SK-N-SH (cell line): ENCODE data around the gene SHPK. TPM values are rescaled to one million over a fixed set of nuclear protein-coding genes. Genes with fewer than 3 reads are reported as not detected.

ENCODE experiments used
- CTCF ChIA-PET: fragments of 300-600, 350-600 bp; formaldehyde crosslinking; extraction: SDS; loops from one replicate; lab custom pipeline; 2021; lab: Yijun Ruan, JAX
- POLR2A ChIA-PET: fragments of 350-600 bp; sonication (Branson Sonifier 250); formaldehyde crosslinking; extraction: SDS; loops from one replicate; lab custom pipeline; 2020; ENCODE audit warnings: antibody characterized with exemption, inconsistent platforms; lab: Yijun Ruan, JAX
- DNase-seq: peaks from one replicate; pipeline ENCODE4 v3.0.0; 2012
- H2AFZ ChIP-seq: fragments of 200-600 bp; sonication (generic); 2 replicates; pipeline ENCODE4 v1.8.1; 2016; ENCODE audit warnings: antibody characterized with exemption, mild to moderate bottlenecking, low read depth
- H3F3A ChIP-seq: fragments of 200-600 bp; sonication (generic); replicated peaks from 2 replicates; pipeline ENCODE3; 2016; ENCODE audit warnings: antibody characterized with exemption, mild to moderate bottlenecking; ENCODE audit not compliant: insufficient read depth
- H3K27ac ChIP-seq, 2 experiments: fragments of 200-500 bp in 1 of 2; fragments of 200-600 bp in 1 of 2; sonication (Bioruptor generic) in 1 of 2; sonication (generic), shearing (Covaris generic) in 1 of 2; 2 replicates each; pipeline versions ENCODE4 v1.5.1 to v1.6.1; 2014 to 2016; ENCODE audit warnings: low read depth in 2 of 2, inconsistent platforms in 1 of 2, low read length in 1 of 2, mild to moderate bottlenecking in 1 of 2, mixed read lengths in 1 of 2
- H3K27me3 ChIP-seq: fragments of 200-600 bp; sonication (generic), shearing (Covaris generic); 2 replicates; pipeline ENCODE4 v1.6.1; 2016; ENCODE audit warnings: mixed run types; ENCODE audit not compliant: insufficient read depth
- H3K36me3 ChIP-seq, 2 experiments: fragments of 200-500 bp in 1 of 2; fragments of 200-600 bp in 1 of 2; sonication (Bioruptor generic) in 1 of 2; sonication (generic) in 1 of 2; replicated peaks in 1 of 2; 2 replicates each; pipeline versions ENCODE3 to v1.5.1; 2014 to 2016; ENCODE audit warnings: low read length in 1 of 2, mild to moderate bottlenecking in 1 of 2; ENCODE audit not compliant: insufficient read depth in 2 of 2, control insufficient read depth in 1 of 2
- H3K4me1 ChIP-seq, 2 experiments: fragments of 200-500 bp in 1 of 2; fragments of 200-600 bp in 1 of 2; sonication (Bioruptor generic) in 1 of 2; sonication (generic), shearing (Covaris generic) in 1 of 2; 2 replicates each; pipeline versions ENCODE4 v1.5.1 to v1.6.1; 2014 to 2016; ENCODE audit warnings: low read depth in 1 of 2, low read length in 1 of 2, mixed run types in 1 of 2; ENCODE audit not compliant: insufficient read depth in 2 of 2, control insufficient read depth in 1 of 2
- H3K4me2 ChIP-seq: fragments of 200-600 bp; sonication (generic), shearing (Covaris generic); 2 replicates; pipeline ENCODE4 v1.6.1; 2017; ENCODE audit warnings: mixed run types
- H3K4me3 ChIP-seq, 2 experiments: fragments of 200-500 bp in 1 of 2; fragments of 200-600 bp in 1 of 2; sonication (Bioruptor generic) in 1 of 2; sonication (generic), shearing (Covaris generic) in 1 of 2; 2 replicates each; pipeline versions ENCODE4 v1.5.1 to v1.8.1; 2014 to 2016; ENCODE audit warnings: low read depth in 2 of 2, inconsistent platforms in 1 of 2, low read length in 1 of 2, mild to moderate bottlenecking in 1 of 2, mixed read lengths in 1 of 2, moderate library complexity in 1 of 2
- H3K79me2 ChIP-seq: fragments of 200-600 bp; sonication (generic); 2 replicates; pipeline ENCODE4 v1.8.1; 2017; ENCODE audit warnings: mild to moderate bottlenecking; ENCODE audit not compliant: insufficient read depth
- H3K9ac ChIP-seq: fragments of 200-600 bp; sonication (generic); 2 replicates; pipeline ENCODE4 v1.6.1; 2017; ENCODE audit warnings: mixed run types
- H3K9me2 ChIP-seq: fragments of 200-600 bp; sonication (generic); 2 replicates; pipeline ENCODE4 v1.6.1; 2017; ENCODE audit warnings: mixed run types
- H3K9me3 ChIP-seq: fragments of 200-600 bp; sonication (generic); 2 replicates; pipeline ENCODE4 v1.6.1; 2017; ENCODE audit warnings: mixed run types, mild to moderate bottlenecking, moderate library complexity
- H4K20me1 ChIP-seq: fragments of 200-600 bp; sonication (generic); 2 replicates; pipeline ENCODE4 v1.6.1; 2017; ENCODE audit warnings: mild to moderate bottlenecking, mixed run types; ENCODE audit not compliant: insufficient read depth
- ELF1 ChIP-seq: IDR thresholded peaks from 2 replicates; pipeline ENCODE4 v1.4.0; 2012
- EP300 ChIP-seq, 2 experiments: IDR thresholded peaks; 2 replicates each; pipeline versions ENCODE4 v1.4.0 to v1.6.1; 2012; ENCODE audit warnings: borderline replicate concordance in 1 of 2, low read depth in 1 of 2, low read length in 1 of 2
- GABPA ChIP-seq: IDR thresholded peaks from 2 replicates; pipeline ENCODE4 v1.4.0; 2012; ENCODE audit warnings: low read depth, mild to moderate bottlenecking
- JUND ChIP-seq: IDR thresholded peaks from 2 replicates; pipeline ENCODE4 v1.4.0; 2012
- MEF2A ChIP-seq: IDR thresholded peaks from 2 replicates; pipeline ENCODE4 v1.4.0; 2012; ENCODE audit warnings: low read depth, borderline replicate concordance
- MXI1 ChIP-seq: IDR thresholded peaks from 2 replicates; pipeline ENCODE4 v1.6.1; 2012; ENCODE audit warnings: mild to moderate bottlenecking, low read depth, low read length, improper control_type of control experiment
- NFIC ChIP-seq: IDR thresholded peaks from 2 replicates; pipeline ENCODE4 v1.4.0; 2012; ENCODE audit warnings: borderline replicate concordance
- POLR2AphosphoS5 ChIP-seq: IDR thresholded peaks from 2 replicates; pipeline ENCODE4 v1.6.1; 2012; ENCODE audit warnings: low read depth, low read length
- REST ChIP-seq: IDR thresholded peaks from 2 replicates; pipeline ENCODE4 v1.6.1; 2012; ENCODE audit warnings: mild to moderate bottlenecking, low read depth, low read length, moderate library complexity
- RFX5 ChIP-seq: IDR thresholded peaks from 2 replicates; pipeline ENCODE4 v1.6.1; 2012; ENCODE audit warnings: mild to moderate bottlenecking, improper control_type of control experiment, low read length
- RXRA ChIP-seq: IDR thresholded peaks from 2 replicates; pipeline ENCODE4 v1.4.0; 2012; ENCODE audit warnings: low read depth, mild to moderate bottlenecking, borderline replicate concordance
- SMC3 ChIP-seq: IDR thresholded peaks from 2 replicates; pipeline ENCODE4 v1.6.1; 2012; ENCODE audit warnings: low read depth, low read length, improper control_type of control experiment
- TAF1 ChIP-seq: IDR thresholded peaks from 2 replicates; pipeline ENCODE4 v1.6.1; 2012; ENCODE audit warnings: low read depth, mild to moderate bottlenecking, low read length, moderate library complexity, borderline replicate concordance
- TEAD4 ChIP-seq: IDR thresholded peaks from 2 replicates; pipeline ENCODE4 v1.4.0; 2012; ENCODE audit warnings: mild to moderate bottlenecking, borderline replicate concordance; ENCODE audit not compliant: insufficient read depth
- USF2 ChIP-seq: fragments of 150-350 bp; IDR thresholded peaks from 2 replicates; pipeline ENCODE4 v1.6.1; 2017; ENCODE audit warnings: antibody characterized with exemption, low read length, low read depth, borderline replicate concordance
- WGBS: methylation state at CpG from one replicate; pipeline ENCODE4 v1.1.6; 2017; ENCODE audit warnings: low lambda C conversion rate; 5-methylcytosine and 5-hydroxymethylcytosine counted together
- polyA plus RNA-seq, 3 experiments: library from polyadenylated mRNA; depleted of rRNA; stranded (reverse); fragments of >200 nt; gene quantifications; 2 replicates each; pipeline ENCODE4 v1.2.3, GENCODE V29; 2012
- TF ChIP-seq, protein P1 (sequence below): fragments of 200-600 bp; sonication (generic); IDR thresholded peaks from 2 replicates; pipeline ENCODE4 v1.6.1; 2017; ENCODE audit warnings: antibody characterized with exemption, mild to moderate bottlenecking, moderate library complexity
- TF ChIP-seq, protein P2 (sequence below): IDR thresholded peaks from 2 replicates; pipeline ENCODE4 v1.4.0; 2012; ENCODE audit warnings: low read depth, borderline replicate concordance

The SHPK gene
- polyA plus RNA-seq, 1 of the 3 experiments (the other 2 are of a cell fraction): 9.0 TPM

DNA sequence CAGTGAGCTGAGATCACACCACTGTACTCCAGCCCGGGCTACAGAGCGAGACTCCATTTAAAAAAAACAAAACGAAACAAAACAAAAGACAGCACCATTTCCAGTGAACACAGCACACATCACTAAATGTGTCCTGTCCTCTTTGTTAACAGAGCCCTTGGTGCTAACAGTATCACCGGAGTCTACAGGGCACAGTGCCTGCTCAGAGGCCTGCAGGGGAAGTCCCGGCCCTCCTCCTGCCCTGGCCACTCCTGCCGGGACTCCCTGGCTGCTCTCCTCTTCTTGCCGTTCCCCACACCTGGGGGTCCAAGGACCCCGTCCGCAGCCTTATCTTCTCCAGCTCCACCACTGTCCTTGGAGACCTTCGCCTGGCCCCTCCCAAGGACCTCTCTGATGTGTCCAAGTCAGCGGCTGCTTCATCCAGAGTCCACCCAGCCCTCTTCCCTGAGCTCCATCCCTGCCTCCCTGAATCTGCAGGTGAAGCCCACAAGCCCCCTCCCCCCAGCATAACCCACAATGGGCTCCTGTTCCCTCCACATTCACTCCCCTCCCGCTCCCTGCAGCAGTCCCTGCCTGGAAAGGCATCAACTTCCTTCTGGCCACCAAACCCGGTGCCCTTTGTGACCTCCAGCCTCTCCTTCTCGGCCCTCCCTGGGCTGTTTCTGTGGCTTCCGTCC is 35.4 kb downstream of the SHPK start:
- Histone ChIP-seq H3K79me2 (no peaks in the 10 kb centered on the region), H3K4me2 (no peak overlapping the region), H2AFZ (no peak overlapping the region), H3K27me3 (no peaks in the 10 kb centered on the region), H4K20me1 (no peaks in the 10 kb centered on the region), H3K4me1 (peaks cover 0 to 9% of the 10 kb centered on the region in 2 experiments; a peak in 2 of 4 replicates), H3K9me3 (no peaks in the 10 kb centered on the region), H3K36me3 (no peaks in the 10 kb centered on the region), H3F3A (no peaks in the 10 kb centered on the region), H3K9ac (no peak overlapping the region), H3K4me3 (no peak overlapping the region), H3K9me2 (no peaks in the 10 kb centered on the region), H3K27ac (no peak overlapping the region)
- POLR2A ChIA-PET: no interaction called here
- CTCF ChIA-PET: interaction anchor here (0.6 to 2.6 kb wide), 2 partner anchors 44 to 588 kb away, joined by 3 to 6 read pairs; no protein-coding TSS in a partner anchor
- DNase-seq: no peak
- WGBS: 94% methylated on average over 15 of the region's 15 CpGs
- no peak for TF ChIP-seq EP300 (IDR thresholded peaks at IDR 0.05; ENCODE audit: borderline replicate concordance in 1 of 2, low read depth in 1 of 2, low read length in 1 of 2)
- TF ChIP-seq, protein P1, sequence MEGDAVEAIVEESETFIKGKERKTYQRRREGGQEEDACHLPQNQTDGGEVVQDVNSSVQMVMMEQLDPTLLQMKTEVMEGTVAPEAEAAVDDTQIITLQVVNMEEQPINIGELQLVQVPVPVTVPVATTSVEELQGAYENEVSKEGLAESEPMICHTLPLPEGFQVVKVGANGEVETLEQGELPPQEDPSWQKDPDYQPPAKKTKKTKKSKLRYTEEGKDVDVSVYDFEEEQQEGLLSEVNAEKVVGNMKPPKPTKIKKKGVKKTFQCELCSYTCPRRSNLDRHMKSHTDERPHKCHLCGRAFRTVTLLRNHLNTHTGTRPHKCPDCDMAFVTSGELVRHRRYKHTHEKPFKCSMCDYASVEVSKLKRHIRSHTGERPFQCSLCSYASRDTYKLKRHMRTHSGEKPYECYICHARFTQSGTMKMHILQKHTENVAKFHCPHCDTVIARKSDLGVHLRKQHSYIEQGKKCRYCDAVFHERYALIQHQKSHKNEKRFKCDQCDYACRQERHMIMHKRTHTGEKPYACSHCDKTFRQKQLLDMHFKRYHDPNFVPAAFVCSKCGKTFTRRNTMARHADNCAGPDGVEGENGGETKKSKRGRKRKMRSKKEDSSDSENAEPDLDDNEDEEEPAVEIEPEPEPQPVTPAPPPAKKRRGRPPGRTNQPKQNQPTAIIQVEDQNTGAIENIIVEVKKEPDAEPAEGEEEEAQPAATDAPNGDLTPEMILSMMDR: no peak
- TF ChIP-seq USF2: no peak
- TF ChIP-seq POLR2AphosphoS5: no peak
- no peak for TF ChIP-seq TEAD4
- no peak for TF ChIP-seq JUND
- TF ChIP-seq RFX5: no peak
- no peak for TF ChIP-seq MXI1
- TF ChIP-seq GABPA: no peak
- no peak for TF ChIP-seq TAF1
- TF ChIP-seq REST: no peak
- no peak for TF ChIP-seq SMC3
- no peak for TF ChIP-seq RXRA
- TF ChIP-seq MEF2A: no peak
- TF ChIP-seq, protein P2, sequence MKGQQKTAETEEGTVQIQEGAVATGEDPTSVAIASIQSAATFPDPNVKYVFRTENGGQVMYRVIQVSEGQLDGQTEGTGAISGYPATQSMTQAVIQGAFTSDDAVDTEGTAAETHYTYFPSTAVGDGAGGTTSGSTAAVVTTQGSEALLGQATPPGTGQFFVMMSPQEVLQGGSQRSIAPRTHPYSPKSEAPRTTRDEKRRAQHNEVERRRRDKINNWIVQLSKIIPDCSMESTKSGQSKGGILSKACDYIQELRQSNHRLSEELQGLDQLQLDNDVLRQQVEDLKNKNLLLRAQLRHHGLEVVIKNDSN: no peak
- no peak for TF ChIP-seq NFIC
- no peak for TF ChIP-seq ELF1
